GM19351 (cell line): ENCODE data around the gene PSD2.

Source experiments
- ATAC-seq: cut with Tn5 transposase; IDR thresholded peaks from one replicate; pipeline ENCODE4 v1.9.1; 2021; ENCODE audit warnings: mild to moderate bottlenecking, moderate library complexity; ENCODE audit not compliant: unreplicated experiment

PSD2 gene

DNA sequence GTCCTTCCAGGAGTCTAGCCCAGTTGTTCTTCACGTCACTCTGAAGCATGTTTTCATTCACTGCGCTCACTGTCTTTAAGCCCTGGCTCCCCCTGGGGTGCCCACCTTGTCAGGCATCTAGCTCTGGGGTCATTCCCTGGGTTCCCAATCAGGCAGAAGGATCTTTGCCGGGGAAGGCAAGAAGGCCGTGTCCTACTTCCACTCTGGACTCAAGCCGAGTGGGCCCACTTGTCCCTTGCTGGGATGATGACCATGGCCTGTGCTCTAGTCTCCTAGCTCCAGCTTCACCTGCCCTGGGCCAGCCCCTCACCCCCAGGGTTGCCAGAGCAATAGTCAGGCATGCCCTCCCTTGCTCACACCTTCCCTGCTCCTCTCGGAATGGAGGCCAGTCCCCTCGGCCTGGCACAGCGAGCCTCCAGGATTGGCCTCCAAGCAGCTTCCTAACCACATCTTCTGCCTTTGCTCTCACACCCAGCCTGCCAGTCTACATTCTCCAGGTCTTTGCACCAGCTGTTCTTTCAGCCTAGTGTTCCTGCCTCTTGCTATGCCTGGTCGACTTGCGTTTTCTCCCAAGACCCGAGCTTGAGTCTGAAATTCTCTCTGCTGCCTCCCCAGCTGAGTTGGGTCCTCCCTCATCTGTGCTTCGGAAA lies 32.2 kb upstream of the PSD2 start:
- ATAC-seq = no peak

DNA sequence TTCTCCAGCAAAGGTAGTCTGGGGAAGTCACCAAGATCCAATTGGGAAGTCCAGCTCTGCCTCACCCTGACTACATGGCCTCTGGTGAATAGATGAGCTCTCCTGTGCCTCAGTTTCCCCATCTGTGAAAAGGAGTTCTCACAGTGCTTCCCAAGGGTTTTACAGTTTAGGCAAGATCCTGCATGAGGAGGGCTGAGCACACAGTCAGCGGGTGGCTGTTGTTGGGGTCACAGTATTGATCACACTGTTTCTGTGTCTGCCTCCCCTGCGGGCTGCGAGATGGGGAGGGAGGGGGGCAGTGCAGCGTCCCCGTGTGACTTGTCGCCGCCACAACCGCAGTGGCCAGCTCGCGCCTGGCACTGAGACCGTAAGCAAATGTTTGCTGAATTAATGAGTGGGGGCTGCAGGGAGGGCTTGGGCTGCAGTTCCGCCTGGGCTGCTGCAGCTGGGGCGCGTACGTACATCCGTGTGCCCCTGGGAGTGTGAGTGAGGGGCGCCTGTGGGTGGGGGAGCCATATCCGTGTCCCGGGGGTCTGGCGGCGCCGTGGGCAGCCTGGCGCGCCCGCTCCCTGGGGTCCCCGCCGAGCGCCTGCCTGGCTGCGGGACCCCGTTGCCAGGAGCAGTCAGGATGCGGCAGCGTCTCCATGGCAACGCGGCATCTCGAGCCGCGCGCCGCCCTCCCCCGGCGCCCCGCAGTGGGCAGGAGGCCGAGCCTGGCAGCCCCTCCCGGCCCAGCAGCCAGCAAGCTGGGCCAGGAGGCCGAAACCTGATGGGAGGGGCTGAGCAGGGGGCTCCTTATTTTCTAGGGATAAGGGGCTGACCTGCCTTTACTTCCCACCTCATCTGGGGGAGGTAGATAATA lies 31.4 kb upstream of the PSD2 start:
- no peak for ATAC-seq

DNA sequence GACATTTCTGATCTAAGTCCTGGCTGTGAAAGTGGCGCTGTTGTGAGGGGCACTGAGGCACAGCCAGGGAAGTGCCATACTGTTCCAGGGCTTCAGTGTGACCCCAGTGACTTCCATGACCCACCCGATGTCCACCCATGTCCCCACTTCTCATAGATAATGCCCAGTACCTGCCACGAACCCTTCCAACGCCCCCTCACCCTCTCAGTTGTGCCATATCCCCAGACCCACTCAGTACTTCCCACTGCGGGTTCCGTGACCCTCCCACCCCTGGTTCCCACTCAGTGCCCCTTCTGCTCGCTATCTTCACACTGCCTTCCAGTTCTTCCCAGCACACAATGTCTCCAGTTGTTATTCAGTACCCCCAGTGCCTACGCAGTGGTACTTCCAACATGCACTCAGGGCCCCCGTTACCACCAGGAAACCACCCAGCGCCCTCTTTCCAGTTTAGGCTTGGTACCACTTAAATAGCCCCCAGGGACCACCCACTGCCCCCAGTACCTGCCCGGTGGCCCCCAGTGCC lies 30.7 kb upstream of the PSD2 start:
- no peak for ATAC-seq

DNA sequence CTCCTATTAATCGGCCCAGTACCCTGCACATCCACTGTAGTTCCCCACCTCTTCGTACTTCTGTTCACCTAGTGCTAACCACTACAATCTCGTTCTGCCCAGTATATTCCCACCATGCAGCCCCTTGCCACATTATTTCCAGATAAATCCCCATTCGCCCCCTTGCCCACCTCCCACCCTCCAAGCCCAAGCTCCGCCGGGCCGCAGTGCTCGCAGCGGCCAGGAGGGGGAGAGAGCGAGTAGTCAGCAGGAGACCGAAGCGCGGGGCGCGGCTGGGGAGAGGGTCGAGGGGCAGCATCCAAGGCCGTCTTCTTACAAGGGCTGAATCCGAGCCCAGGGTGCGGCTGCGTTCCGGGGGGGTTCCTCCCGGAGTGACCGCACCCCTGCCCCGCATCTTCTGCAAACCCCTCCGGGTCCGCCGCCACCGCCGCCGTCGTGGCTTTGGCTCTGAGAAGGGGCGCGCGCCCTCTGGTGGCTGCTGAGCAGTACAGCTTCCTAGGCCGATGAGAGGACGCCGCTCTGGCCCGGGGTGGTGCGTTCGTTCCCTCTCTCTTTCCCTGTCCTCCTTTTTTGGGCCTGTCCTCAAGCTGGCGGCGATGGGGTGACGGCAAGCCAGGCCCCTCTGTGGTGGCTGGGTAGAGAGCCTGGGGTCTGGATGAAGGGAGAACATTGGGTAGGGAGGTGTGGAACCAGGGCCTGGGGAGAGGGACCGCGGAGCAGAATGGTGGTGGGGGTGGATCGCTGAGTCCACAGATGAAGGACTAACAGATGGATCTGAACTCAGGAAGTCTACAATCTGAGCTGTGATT lies 30.0 kb upstream of the PSD2 start:
- ATAC-seq = peak; percentile 83

DNA sequence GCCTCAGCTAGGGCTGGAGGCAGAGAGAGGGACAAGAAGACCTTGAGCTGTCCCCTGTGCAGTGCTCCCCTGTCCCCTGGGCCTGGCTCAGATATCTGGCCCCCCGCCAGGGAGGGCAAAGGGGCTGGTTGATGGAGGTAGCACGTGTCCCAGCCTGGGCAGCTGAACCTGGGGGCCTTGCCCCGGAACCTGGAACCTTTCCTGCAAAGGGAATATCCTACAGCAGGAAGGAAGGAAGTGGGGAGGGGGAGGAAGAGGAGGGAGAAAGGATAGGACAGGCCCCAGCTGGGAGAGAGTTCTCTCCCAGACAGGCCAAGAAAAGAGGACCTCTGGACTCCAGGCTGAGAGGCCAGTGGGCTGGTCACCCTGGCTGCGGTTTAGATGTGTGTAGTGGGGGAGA lies 27.6 kb upstream of the PSD2 start:
- ATAC-seq = no peak

DNA sequence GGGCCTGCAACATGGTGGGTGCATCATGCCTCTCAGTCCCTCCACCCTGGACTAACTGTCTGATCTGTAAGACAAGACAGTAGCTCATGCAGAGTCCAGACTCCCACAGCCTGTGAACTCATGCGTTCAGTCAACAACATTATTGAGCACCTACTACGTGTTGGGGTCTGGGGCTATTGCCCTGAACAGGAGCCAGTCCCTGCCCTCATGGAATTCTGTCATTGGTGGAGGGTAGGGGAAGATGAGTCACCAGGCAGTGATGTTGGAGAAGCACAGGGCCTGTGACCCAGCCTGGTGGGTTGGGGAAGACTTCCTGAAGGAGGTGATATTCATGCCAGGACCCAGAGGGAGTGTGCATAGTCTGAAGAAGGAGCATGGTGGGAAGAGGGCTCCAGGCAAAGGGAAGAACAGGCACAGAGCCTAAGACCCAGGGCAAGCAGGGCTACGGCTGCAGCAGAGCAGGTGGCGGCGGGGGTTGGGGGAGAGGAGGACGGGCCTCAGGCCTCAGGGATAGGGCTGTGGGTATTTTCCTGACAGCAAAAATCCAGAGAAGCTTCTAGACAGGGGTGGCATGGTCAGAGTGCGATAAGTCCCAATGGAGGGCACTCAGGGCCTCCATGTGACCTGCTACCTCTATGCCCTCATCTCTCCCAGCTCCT lies 26.7 kb upstream of the PSD2 start:
- no peak for ATAC-seq

DNA sequence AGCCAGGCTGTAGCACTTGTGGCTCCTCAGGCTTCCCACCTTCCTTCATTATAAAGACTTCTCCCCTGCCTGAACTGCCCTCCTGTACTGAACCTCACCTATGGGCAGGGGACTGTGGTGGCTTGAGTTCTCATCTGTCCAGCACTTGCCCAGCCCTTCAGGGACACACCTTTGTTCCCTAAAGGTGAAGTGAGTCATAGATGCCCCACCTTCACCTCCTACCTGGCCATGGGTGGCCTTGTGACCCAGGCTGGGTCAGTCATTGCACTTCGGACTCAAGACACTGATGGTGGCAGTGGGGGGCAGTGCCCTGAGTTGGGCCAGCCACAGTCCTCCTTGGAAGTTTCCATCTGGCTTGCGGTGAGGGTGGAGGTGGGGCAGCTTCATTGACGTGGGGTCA lies 26.1 kb upstream of the PSD2 start:
- no peak for ATAC-seq

DNA sequence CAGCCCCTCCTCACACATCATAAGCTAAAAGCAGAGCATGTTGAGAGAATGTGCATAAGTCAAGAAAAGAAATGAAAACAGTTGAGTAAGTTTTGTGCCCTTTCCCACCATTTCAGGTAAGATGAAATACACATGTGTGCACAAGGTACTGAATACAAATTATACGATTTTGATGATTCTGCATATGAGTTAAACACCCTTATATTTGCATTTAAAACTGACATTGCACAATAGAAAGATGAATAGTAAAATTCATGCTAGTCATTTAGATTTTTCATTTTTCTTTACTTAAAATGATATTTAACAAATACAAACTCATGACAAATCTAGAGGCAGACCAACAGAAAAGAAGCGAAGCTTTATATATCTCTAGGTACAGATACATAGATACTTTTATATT lies 24.9 kb upstream of the PSD2 start:
- ATAC-seq = no peak

DNA sequence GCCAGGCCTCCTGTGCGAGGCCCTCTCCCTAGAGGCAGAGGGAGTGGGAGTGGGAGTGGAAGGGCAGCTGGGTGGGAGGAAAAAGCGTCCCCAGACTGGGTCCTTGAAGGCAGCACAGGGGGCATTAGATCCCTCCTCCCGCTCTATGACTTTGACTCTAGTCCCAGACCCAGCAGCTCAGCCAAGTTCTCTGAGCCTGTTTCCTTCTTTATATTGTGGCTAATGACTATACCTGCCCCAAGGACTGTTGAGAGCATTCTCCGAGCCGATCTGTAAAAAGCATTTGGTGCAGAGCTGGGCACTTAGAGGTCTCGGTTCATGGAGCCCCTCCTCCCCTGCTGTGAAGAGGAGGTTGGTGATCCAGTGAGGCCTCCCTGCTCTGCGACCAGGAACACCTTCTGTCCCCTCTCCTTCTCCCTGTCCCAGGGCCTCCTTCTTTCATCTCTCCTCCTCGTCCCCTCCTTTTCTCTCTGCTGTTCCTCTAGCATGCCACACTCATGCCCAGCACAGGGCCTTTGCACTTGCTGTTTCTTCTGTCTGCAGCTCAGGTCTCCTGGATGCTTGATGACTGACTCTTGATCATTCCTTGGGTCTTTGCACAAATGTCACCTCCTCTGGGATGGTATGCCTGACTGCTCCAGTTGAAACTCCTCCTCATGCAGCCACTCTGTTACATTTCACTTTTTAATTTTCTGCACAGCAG lies 23.4 kb upstream of the PSD2 start:
- no peak for ATAC-seq

DNA sequence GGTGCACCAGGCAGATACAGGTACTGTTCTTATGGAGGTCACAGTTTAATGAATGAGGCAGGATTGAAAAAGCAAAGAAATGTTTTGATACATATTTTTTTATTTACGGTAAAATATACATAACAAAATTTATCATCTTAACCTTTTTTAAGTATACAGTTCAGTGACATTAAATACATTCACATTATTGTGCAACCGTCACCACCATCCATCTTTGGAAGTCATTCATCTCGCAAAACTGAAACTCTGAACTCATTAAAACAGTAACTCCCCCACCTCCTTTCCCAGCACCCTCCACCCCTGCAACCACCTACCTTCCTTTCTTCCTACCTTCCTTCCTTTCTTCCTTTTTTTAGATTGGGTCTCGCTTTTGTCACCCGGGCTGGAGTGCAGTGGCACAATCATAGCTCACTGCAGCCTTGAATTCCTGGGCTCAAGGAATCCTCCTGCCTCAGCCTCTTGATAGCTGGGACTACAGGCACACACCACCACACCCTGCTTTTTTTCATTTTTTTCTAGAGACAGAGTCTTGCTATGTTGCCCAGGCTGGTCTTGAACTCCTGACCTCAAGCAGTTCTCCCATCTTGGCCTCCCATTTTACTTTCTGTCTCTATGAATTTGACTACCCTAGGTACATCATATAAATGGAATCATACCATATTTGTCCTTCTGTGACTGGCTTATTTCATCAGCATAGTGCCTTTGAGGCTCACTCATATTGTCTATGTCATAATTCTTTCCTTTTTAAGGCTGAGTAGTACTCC lies 22.5 kb upstream of the PSD2 start:
- no peak for ATAC-seq

DNA sequence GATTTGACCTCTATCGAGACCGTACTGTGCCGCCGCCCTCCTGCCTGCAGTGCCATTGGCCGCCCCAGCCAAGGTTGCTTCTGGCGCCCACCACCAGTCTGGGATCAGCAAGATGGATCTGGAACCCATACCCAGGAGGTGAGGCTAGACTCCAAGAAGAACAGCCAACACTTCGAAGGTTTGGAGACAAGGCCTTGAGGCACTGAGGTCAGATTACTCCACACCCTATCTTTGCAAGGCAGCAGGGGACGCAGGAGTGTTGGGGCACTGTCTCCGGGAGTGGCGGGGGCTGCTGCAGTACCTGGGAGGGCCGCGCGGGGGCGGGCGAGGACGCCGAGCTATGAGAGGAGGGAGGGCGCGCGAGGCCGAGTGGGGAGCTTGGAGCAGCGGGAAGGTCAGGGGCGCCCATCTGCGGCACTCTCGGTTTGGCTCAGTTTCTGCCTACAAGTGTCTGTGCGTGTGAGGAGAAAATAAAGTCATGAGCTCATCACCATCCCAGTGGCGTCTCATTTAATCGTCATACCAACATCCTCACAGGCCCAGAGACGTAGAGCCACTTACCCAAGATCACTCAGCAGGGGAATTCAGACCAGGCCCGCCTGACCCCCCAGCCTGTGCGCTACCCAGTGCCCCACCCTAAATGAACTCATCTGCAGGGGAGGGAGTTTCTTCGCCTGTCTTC lies 20.5 kb upstream of the PSD2 start:
- peak; percentile 92 for ATAC-seq

DNA sequence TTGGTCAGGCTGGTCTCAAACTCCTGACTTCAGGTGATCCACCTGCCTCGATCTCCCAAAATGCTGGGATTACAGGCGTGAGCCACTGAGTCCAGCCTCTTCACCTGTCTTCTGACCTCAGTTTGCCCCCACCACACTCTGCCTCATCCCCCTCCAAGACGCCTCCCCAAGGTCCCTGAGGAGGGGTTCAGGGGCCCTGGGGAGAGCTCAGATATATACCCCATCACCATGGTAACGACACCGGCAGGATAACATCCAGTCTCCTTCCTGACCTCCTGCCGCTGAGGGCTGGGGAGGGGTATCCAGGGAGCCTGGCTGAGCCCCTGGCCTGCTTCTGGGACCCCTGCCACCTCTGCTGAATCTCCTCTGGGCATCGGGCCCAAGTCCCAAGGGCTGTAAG lies 19.7 kb upstream of the PSD2 start:
- ATAC-seq = no peak

DNA sequence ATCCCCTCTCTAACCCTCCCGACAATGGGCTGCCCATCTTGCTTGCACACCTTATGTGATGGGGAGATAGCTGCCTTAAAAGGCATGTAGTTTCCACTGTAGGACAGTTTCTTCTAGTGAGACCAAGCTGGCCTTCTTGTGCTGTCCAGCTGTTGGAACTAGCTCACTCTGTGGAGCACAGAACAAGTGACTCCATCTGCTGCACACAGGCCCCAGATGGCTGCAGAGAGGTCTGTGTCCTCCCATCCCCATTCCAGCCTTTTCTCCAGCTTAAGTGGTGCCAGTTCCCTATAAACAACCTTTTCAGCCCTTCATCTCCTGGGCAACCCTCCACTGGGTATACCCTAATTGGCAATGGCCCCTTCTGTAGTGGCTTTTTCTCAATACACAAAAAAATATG lies 18.7 kb upstream of the PSD2 start:
- ATAC-seq = no peak

DNA sequence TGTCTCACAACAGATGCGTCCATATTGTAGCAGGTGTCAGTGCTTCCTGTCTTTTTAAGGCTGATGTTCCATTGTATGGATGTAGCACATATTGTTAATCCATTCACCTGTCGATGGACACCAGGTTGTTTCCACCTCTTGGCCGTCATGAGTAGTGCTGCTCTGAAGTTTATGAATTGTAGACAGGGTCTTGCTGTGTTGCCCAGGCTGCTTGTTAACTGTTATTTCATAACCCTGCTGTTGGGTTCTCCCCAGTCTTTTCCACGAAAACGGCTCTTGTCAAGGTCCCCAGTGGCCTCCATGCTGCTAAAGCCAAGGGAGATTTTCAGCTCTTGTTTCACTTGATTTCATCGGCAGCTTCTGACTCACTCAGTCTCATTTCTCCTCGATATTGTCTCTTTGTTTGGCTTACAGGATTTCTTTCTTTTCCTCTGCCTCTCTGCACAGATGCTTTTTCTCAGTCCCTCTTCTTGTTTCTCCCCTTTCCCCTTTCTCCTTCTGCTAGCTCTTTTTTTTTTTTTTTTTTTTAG lies 12.1 kb upstream of the PSD2 start:
- ATAC-seq = no peak

DNA sequence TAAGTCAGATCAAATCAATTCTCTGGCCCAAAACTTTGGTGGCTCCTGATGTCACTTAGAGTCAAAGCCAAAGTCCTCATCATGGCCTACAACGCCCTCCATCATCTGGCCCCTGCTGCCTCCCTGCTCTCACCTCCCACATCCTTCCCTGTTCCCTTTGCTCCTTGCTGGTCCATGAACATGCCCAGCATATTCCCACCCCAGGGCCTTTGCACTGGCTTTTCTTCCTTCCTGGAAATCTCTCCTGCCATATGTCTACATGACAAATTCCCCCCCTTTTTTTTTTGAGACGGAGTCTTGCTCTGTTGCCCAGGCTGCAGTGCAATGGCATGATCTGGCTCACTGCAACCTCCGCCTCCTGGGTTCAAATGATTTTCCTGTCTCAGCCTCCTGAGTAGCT lies 11.1 kb upstream of the PSD2 start:
- no peak for ATAC-seq

DNA sequence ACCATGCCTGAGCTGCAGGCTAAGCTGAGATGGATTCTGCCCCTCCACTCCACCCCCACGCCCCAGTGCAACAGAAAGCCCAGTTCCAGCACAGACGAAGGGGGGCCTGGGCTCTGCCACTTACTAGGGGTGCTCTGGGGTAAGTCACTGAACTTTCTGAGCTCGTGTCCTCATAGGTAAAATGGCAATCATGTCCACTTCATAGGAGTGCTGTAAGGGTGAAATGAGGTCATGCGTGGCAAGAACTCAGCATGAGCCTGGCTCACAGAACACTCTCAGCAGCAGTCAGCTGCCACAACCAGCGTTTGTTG lies 8.4 kb upstream of the PSD2 start:
- peak; percentile 7 for ATAC-seq

DNA sequence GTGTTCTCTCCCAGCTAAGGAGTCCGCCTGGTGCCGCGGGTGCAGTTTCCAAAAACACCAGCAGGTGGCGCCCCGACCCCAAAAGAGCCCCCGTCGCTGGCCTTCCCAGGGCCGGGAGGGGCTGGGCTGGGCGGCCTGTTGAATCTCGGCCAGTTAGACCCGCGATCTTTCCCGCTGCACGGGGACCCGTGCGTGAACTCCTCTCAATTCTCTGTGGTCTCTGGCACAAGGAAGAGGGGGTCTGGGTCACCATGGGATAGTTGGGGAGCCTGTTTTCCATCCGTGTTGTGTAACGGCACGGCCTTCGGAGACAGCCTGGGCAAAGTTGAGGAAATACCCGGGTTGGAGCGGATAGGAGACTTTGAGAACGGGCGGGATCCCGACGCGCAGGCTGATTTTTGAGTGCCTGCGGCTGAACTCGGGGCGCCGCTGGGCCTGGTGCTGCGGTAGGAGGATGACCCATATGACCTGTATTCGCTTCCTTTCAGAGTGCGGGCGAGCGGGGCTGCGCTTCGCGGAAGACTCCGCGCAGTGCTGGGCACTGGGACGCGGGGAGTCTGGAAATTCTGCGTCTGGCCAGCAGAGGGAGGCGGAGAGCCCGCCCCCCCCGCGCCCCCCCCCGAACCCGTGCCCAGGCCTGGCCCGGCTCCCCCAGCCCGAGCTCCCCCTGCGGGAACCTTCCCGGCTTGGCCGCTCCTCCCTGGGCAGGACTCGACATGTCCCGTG lies 7.9 kb upstream of the PSD2 start:
- peak; percentile 82 for ATAC-seq

DNA sequence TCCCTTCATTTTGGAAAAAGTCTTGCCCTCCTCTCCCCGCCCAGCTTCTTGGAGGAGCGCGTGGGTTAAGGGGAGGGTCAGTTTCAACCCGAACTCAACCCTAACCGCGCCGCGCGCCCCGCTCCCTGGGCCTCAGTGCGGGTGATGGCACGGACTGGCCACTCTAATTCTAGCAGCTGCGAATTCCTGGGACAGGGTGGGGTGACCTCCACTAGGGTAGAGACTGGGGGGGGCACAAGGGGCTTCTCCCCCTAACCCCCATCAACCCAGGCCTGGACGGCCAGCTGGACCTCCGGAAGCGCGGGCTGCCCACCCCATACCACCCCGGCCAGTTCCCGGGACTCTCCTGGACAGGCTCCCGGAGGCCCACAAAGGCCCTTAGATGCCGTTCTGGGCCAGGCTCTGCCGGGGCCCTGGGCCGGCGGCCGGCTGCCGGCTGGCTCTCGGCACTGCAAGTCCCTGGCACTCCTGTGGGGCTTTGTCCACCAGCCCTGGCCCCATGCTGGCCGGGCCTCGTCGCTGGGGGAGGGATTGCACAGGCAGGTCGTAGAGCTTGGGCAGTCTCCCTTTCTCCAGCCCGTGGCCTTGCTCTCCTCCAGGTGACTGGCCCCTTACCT lies 7.2 kb upstream of the PSD2 start:
- no peak for ATAC-seq
